ENCODE results near the gene ANKRD24. TPM values are rescaled to one million over a fixed set of nuclear protein-coding genes. Genes with fewer than 3 reads are reported as not detected.
A peak's percentile ranks its signal among the peaks of the same experiment; 100 is the strongest.

The ANKRD24 gene
- total and polyA plus RNA-seq, 2 experiments from 2014 or later, result 1.5 to 3.4 TPM

GRCh38 chr19:4224470-4224869, 42.0 kb downstream of the ANKRD24 start:
- WGBS (ENCODE audit: low lambda C conversion rate, missing lambda C conversion rate), result 70% methylated on average over 15 of the region's 15 CpGs
- no peaks in the 10 kb centered on the region for H3K9me3 ChIP-seq (ENCODE audit: low read depth)
- no peak overlapping the region for H2AFZ ChIP-seq
- no peak overlapping the region for H3K27ac ChIP-seq
- no peak for DNase-seq (ENCODE audit: low spot score)
- H3K36me3 ChIP-seq (replicated peaks; ENCODE audit: insufficient read depth, low read depth), result no peaks in the 10 kb centered on the region
- peaks cover 9% of the 10 kb centered on the region for H3K4me1 ChIP-seq (ENCODE audit: insufficient read depth)
- no peaks in the 10 kb centered on the region for H3K9me2 ChIP-seq (replicated peaks; ENCODE audit: insufficient read depth)
- no peak overlapping the region for H3K4me2 ChIP-seq
- H3K79me2 ChIP-seq, result no peaks in the 10 kb centered on the region
- no peak overlapping the region for H3K4me3 ChIP-seq
- TF ChIP-seq EZH2 (IDR thresholded peaks at IDR 0.05; ENCODE audit: borderline replicate concordance) (no peak), EZH2phosphoT487 (IDR thresholded peaks at IDR 0.05; ENCODE audit: low read depth, severe bottlenecking, unreplicated experiment) (no peak)
- TF ChIP-seq, protein P1, sequence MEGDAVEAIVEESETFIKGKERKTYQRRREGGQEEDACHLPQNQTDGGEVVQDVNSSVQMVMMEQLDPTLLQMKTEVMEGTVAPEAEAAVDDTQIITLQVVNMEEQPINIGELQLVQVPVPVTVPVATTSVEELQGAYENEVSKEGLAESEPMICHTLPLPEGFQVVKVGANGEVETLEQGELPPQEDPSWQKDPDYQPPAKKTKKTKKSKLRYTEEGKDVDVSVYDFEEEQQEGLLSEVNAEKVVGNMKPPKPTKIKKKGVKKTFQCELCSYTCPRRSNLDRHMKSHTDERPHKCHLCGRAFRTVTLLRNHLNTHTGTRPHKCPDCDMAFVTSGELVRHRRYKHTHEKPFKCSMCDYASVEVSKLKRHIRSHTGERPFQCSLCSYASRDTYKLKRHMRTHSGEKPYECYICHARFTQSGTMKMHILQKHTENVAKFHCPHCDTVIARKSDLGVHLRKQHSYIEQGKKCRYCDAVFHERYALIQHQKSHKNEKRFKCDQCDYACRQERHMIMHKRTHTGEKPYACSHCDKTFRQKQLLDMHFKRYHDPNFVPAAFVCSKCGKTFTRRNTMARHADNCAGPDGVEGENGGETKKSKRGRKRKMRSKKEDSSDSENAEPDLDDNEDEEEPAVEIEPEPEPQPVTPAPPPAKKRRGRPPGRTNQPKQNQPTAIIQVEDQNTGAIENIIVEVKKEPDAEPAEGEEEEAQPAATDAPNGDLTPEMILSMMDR (IDR thresholded peaks at IDR 0.05; ENCODE audit: poor library complexity), result no peak
- no peaks in the 10 kb centered on the region for H4K20me1 ChIP-seq (ENCODE audit: insufficient read depth, poor library complexity, severe bottlenecking)
- no peaks in the 10 kb centered on the region for H3K27me3 ChIP-seq

DNA sequence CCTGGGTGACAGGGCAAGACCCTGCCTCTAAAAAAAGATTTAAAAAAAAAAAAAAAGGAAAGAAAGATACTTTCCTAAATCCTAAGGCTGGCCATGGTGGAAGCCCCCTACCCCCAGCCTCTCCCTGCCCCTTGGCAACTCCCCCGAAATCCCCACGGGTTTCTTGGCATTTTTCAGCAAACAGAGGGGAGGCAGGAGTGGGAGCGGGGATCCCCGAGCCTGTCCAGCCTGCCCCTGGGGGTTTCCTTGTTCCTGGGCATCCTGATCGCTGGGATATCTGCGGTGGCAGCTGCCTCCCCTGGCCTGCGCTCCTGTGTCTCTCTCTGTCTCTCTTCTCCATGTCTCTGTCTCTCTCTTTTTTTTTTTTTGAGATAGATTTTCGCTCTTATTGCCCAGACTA, 43.4 kb downstream of the ANKRD24 start:
- Histone ChIP-seq H3K79me2 (no peaks in the 10 kb centered on the region), H3K4me3 (no peak overlapping the region), H3K4me1 (ENCODE audit: insufficient read depth) (peaks cover 9% of the 10 kb centered on the region), H3K9me2 (replicated peaks; ENCODE audit: insufficient read depth) (no peaks in the 10 kb centered on the region), H4K20me1 (ENCODE audit: insufficient read depth, poor library complexity, severe bottlenecking) (no peaks in the 10 kb centered on the region), H3K4me2 (no peak overlapping the region), H3K9me3 (ENCODE audit: low read depth) (no peaks in the 10 kb centered on the region), H3K27ac (no peak overlapping the region), H3K36me3 (replicated peaks; ENCODE audit: insufficient read depth, low read depth) (no peaks in the 10 kb centered on the region), H2AFZ (no peak overlapping the region), H3K27me3 (no peaks in the 10 kb centered on the region)
- TF ChIP-seq, protein P1 (IDR thresholded peaks at IDR 0.05; ENCODE audit: poor library complexity), result no peak
- TF ChIP-seq EZH2 (IDR thresholded peaks at IDR 0.05; ENCODE audit: borderline replicate concordance), result no peak
- TF ChIP-seq EZH2phosphoT487 (IDR thresholded peaks at IDR 0.05; ENCODE audit: low read depth, severe bottlenecking, unreplicated experiment), result no peak
- no peak for DNase-seq (ENCODE audit: low spot score)
- WGBS (ENCODE audit: low lambda C conversion rate, missing lambda C conversion rate), result 90% methylated on average over 8 of the region's 8 CpGs

- no peaks in the 10 kb centered on the region for H3K36me3 ChIP-seq (replicated peaks; ENCODE audit: insufficient read depth, low read depth)
- no peaks in the 10 kb centered on the region for H3K79me2 ChIP-seq
- H3K27me3 ChIP-seq, result no peaks in the 10 kb centered on the region
- H3K9me2 ChIP-seq (replicated peaks; ENCODE audit: insufficient read depth), result no peaks in the 10 kb centered on the region
- H4K20me1 ChIP-seq (ENCODE audit: insufficient read depth, poor library complexity, severe bottlenecking), result no peaks in the 10 kb centered on the region
- no peak overlapping the region for H3K27ac ChIP-seq
- no peaks in the 10 kb centered on the region for H3K9me3 ChIP-seq (ENCODE audit: low read depth)
- peaks cover 9% of the 10 kb centered on the region for H3K4me1 ChIP-seq (ENCODE audit: insufficient read depth)
- no peak overlapping the region for H3K4me2 ChIP-seq
- no peak overlapping the region for H3K4me3 ChIP-seq
- TF ChIP-seq EZH2 (IDR thresholded peaks at IDR 0.05; ENCODE audit: borderline replicate concordance) (no peak), EZH2phosphoT487 (IDR thresholded peaks at IDR 0.05; ENCODE audit: low read depth, severe bottlenecking, unreplicated experiment) (no peak)
- TF ChIP-seq, protein P1 (IDR thresholded peaks at IDR 0.05; ENCODE audit: poor library complexity), result no peak
- no peak overlapping the region for H2AFZ ChIP-seq
- DNase-seq (ENCODE audit: low spot score), result no peak
Observed at GRCh38 chr19:4227771-4228170, 45.3 kb downstream of the ANKRD24 start.

DNA sequence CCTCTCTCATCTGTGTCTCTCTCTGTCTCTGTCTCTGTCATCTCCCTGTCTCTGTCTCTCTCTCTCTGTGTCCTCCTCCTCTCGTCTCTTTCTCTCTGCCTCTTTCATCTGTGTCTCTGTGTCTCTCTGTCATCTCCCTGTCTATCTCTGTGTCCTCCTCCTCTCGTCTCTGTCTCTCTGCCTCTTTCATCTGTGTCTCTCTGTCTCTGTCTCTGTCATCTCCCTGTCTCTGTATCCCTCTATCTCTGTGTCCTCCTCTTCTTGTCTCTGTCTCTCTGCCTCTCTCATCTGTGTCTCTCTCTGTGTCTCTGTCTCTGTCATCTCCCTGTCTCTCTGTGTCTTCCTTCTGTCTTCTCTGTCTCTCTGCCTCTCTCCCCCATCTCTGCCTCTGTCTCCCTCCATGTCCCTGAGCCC, 46.3 kb downstream of the ANKRD24 start:
- no peak overlapping the region for H3K4me3 ChIP-seq
- peak overlapping the region; percentile 55 for H2AFZ ChIP-seq
- no peaks in the 10 kb centered on the region for H3K79me2 ChIP-seq
- 93% methylated on average over 2 of the region's 2 CpGs for WGBS (ENCODE audit: low lambda C conversion rate, missing lambda C conversion rate)
- H3K9me2 ChIP-seq (replicated peaks; ENCODE audit: insufficient read depth), result no peaks in the 10 kb centered on the region
- TF ChIP-seq, protein P1 (IDR thresholded peaks at IDR 0.05; ENCODE audit: poor library complexity), result no peak
- TF ChIP-seq EZH2 (IDR thresholded peaks at IDR 0.05; ENCODE audit: borderline replicate concordance) (no peak), EZH2phosphoT487 (IDR thresholded peaks at IDR 0.05; ENCODE audit: low read depth, severe bottlenecking, unreplicated experiment) (no peak)
- peaks cover 9% of the 10 kb centered on the region for H3K4me1 ChIP-seq (ENCODE audit: insufficient read depth)
- H3K27me3 ChIP-seq, result no peaks in the 10 kb centered on the region
- H4K20me1 ChIP-seq (ENCODE audit: insufficient read depth, poor library complexity, severe bottlenecking), result no peaks in the 10 kb centered on the region
- DNase-seq (ENCODE audit: low spot score), result no peak
- H3K36me3 ChIP-seq (replicated peaks; ENCODE audit: insufficient read depth, low read depth), result no peaks in the 10 kb centered on the region
- no peak overlapping the region for H3K27ac ChIP-seq
- H3K4me2 ChIP-seq, result peak overlapping the region; percentile 61
- no peaks in the 10 kb centered on the region for H3K9me3 ChIP-seq (ENCODE audit: low read depth)

All from hepatocyte (in vitro differentiated cells).